A549 (cell line): ENCODE results near the gene CDK14.

Experiments used
- CHD4 ChIP-seq: fragments of 200-600 bp; sonication (generic); IDR thresholded peaks from 2 replicates; pipeline ENCODE4 v1.6.1; 2016; ENCODE audit warnings: antibody characterized with exemption, mild to moderate bottlenecking, borderline replicate concordance
- CTCF ChIP-seq: fragments of >200 bp; sonication (Bioruptor Twin); formaldehyde crosslinking; IDR thresholded peaks from 3 replicates; pipeline ENCODE4 v1.5.1; 2016
- EP300 ChIP-seq, 2 experiments: fragments of >200 bp; sonication (Bioruptor Twin); formaldehyde crosslinking; IDR thresholded peaks; 2 replicates in 1 of 2; 3 replicates in 1 of 2; pipeline ENCODE4 v1.6.1; 2016 to 2017
- FOSB ChIP-seq: fragments of 250-450 bp; sonication (Bioruptor Pico); IDR thresholded peaks from 2 replicates; pipeline ENCODE4 v1.5.0; 2020; ENCODE audit warnings: mild to moderate bottlenecking, moderate library complexity
- HOXA7 ChIP-seq: fragments of 250-450 bp; sonication (Bioruptor Pico); IDR thresholded peaks from 2 replicates; pipeline ENCODE4 v1.5.0; 2020; ENCODE audit warnings: mild to moderate bottlenecking, moderate library complexity
- PHF8 ChIP-seq: fragments of 200-600 bp; sonication (generic); IDR thresholded peaks from 2 replicates; pipeline ENCODE4 v1.6.1; 2016; ENCODE audit warnings: low read depth, mild to moderate bottlenecking, antibody characterized with exemption, moderate library complexity, borderline replicate concordance
- POLR2A ChIP-seq: IDR thresholded peaks from 2 replicates; pipeline ENCODE4 v1.6.1; 2012; ENCODE audit warnings: mild to moderate bottlenecking, low read length
- RFX5 ChIP-seq: fragments of 450-650 bp; IDR thresholded peaks from 2 replicates; pipeline ENCODE4 v1.7.1; 2014; ENCODE audit warnings: antibody characterized with exemption, mild to moderate bottlenecking, moderate library complexity
- RNF2 ChIP-seq: fragments of 200-600 bp; sonication (generic); IDR thresholded peaks from 2 replicates; pipeline ENCODE4 v1.6.1; 2016; ENCODE audit warnings: low read depth, mild to moderate bottlenecking, antibody characterized with exemption, moderate library complexity, borderline replicate concordance
- SMC3 ChIP-seq: fragments of >200 bp; sonication (Bioruptor Twin); formaldehyde crosslinking; IDR thresholded peaks from 3 replicates; pipeline ENCODE4 v1.6.1; 2018; ENCODE audit warnings: inconsistent platforms

- no peak for TF ChIP-seq CTCF
- TF ChIP-seq RFX5 = no peak
- no peak for TF ChIP-seq POLR2A
- TF ChIP-seq EP300 (IDR thresholded peaks at IDR 0.05) = no peak
- TF ChIP-seq FOSB (CRISPR knock-in tag) = no peak
- TF ChIP-seq PHF8 = no peak
- TF ChIP-seq CHD4 = no peak
- no peak for TF ChIP-seq HOXA7
- no peak for TF ChIP-seq SMC3
- no peak for TF ChIP-seq RNF2
Observed at GRCh38 chr7:91194841-91195240, 598.7 kb downstream of the CDK14 start.
